Dedifferentiated amniotic fluid mesenchymal stem cell (primary cell): ENCODE measurements around the gene RABGAP1.
"Not testable (repeated sequence)": the region's sequence is repeated elsewhere in the genome, so short reads cannot be mapped to it uniquely, and the experiment has no call there.

Experiments
- DNase-seq: peaks from one replicate; pipeline ENCODE4 v3.0.0-alpha.2; 2016; ENCODE audit errors: extremely low spot score

The RABGAP1 gene

DNA sequence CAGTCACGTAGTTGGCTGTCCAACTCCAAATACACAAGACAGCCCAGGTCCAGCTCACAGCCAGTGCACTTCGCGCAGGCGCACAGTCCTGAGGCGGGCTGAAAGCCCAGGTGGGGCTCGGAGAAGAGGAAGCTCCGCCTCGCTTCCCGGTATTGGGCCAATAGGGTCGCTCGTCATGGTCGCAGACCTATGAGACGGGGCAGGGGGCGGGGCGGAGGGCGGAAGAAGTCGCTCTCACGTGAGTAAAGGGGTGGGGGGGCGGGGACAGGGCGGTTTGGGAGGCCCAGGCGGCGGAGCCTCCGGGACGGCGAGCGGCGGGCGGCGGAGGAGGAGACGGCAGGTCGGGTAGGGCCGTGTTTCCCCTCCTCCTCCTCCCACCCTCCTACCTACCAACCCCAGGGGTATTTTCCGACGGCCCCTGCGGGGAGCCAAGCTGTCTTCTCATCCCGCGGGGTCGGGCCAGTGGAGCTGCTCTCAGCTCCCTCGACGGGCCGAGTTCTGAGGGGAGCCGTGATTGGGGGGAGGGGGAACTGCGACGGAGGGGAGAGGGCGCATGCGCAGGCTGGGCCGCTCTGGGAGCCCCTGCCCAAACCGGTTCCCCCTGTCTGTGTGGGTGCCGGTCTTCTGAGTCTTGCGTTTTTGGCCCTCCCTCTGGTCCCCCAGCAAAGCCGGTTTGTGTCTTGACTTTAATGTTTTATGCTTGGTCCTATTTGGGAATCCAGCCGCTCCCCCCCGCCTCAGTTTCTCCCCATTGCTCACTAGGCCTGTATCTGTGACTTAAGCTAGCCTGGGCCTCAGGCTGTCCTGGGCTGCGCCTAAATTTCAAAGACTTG, at the start of gene RABGAP1:
TSS of gene RABGAP1 (plus strand) at position 272 of the 833 bp plus-strand sequence. CDS start 16,040 bp downstream, outside the sequence.
- peak; percentile 97 for DNase-seq

DNA sequence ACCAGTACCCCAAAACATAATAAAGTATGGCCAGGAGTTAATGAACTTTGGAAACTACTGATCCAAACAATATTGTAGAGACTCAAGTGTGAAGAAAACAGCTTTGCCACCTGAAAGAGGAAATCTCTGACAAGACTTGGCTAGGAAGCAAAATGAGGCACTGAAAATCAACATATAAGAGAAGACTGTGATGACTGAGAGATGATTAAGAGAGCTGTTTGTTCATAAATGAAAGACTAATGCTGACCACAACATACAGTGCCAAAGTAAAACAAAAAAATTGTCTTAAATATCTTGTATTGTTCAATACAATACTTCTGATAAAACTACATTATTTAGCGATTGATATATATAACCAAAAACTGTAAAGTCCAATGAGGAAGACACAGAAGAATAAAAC, 42.9 kb upstream of the RABGAP1 start:
- no peak for DNase-seq

DNA sequence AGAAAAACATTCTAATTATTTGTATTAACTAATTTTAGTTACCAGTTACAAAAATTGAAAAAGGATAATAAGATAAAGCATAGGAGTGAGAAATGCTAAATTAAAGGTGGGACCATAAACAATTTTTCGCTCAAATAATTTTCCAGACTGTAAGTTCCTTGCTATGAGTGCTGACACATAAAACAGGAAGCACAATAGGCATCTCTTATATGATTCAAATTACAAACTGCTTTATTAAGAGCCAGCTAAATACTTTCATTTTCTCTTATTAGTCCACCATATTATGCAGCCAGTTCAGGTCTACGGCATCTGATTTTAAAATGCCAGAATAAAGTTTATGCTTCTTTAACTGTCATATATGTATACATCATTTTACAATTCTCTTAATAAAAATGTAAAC, 40.0 kb upstream of the RABGAP1 start:
- DNase-seq = no peak

DNA sequence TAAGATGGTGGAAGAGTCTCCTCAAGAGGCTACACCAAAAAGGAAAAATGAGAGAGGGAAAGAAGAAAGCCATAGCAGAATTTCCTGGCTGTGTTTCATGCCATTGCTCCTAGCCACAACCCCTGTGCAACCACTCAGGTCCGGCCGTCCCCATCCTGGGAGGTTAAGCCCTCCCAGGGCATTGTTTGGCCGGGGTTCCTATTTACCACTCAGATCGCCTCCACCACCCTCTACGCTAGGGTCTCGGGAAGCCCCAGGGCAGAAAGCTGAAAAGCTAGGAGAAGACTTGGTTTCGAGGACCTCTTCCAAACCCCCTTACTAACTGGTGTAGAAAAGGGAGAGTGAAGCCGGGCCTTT, 36.4 kb upstream of the RABGAP1 start:
- DNase-seq = no peak

DNA sequence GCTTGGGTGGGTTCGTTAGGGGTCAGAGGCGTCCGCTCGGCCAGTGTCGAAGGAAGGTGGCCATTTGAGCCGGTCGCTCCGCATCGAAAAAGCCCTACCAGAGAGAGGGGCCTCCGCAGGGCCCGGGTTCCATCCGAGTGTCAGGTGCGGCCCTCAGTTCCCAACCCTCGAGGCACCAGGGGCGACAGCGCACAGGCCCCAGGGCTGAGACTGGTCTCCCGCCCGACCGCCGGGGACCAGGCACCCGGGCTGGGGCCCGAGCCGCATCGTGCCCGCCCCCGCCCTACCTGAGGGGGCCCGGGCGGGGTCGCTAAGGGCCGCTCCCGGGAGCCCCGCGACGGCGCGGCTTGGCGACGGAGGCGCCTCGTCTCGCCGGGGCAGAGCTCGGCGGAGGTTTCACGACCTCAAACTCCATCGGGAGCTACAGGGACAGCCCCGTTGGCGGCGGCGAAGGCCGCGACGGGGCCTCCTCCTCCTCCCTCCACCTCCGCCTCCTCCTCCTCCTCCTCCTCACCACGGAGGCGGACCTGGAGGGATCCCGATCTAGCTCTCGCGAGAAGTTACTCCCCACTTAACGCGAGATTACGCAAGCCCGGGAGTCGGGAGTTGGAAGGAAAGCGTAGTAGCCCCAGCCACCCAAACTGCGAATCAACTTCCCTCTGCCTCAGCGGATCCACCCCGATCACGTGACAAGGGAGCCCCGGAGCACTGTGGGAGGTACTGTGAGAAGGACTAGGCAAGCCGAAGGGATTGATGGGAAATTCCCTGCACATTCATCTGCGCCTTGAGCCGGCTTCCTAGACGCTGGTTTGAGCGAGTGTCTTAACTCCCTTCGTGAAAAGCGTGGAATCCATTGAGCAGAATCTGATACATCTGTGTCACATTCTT, 35.8 kb upstream of the RABGAP1 start, which contains the start of gene RC3H2:
TSS of gene RC3H2 (minus strand) at position 537 of the 888 bp plus-strand sequence. CDS start 7,850 bp downstream, outside the sequence.
- peak; percentile 100 for DNase-seq

DNA sequence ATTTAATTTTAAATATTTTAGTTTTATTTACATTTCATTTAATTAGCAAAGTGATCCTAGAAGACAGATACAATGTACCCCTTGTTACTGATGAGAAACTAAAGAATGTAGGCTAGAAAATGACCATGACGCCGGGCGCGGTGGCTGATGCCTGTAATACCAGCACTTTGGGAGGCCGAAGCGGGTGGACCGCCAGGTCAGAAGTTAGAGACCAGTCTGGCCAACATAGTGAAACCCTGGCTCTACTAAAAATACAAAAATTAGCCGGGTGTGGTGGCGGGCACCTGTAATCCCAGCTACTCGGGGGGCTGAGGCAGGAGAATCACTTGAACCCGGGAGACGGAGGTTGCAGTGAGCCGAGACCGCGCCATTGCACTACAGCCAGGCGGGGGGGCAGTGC, 34.7 kb upstream of the RABGAP1 start:
- not testable (repeated sequence) for DNase-seq

DNA sequence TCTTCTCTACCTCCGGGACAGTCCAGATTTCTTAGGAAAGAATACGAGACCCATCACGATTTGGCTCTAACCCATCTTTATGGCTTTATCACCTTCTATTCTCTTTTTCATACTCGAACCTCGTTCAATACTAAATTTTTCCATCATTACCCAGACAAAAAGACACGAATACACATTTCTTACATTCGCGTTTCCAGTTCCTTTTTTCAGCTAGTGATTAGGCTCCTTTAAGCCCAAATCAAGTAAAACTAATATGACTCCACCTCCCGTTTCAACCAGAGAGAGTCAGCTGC, 28.2 kb upstream of the RABGAP1 start:
- DNase-seq = no peak

DNA sequence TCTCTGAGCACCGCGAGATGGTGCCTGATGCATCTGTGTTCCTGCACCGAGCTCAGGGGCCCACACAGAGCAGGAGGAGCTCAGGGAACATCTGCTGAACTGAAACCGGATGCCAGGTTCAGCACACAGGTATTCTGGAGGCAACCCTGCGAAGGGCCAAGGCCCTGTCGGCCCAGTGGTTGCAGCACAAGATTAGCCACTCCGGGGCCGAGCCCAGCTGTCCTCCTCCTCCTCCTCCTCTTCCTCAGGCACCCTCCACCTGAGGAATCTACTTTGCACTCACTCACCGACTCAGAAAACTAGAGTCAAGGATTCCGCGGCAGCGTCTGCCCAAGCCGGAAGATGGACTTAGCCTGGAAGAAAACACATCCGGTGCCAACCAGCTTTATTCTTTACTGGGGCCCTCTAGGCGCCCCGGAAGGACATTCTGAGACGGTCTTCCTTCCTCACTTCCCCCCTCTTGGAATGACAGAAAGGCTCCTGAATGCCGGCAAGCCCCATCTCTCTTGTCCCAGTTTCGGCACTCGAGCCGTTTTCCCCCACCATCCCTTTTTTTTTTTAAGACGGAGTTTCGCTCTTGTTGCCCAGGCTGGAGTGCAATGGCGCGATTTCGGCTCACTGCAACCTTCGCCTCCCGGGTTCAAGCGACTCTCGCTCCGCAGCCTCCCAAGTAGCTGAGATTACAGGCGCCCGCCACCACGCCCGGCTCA, 27.7 kb upstream of the RABGAP1 start, which contains the start of gene ZBTB6:
TSS of gene ZBTB6 (minus strand) at position 360 of the 710 bp plus-strand sequence. CDS start 1,251 bp downstream, outside the sequence.
- peak; percentile 84 for DNase-seq

DNA sequence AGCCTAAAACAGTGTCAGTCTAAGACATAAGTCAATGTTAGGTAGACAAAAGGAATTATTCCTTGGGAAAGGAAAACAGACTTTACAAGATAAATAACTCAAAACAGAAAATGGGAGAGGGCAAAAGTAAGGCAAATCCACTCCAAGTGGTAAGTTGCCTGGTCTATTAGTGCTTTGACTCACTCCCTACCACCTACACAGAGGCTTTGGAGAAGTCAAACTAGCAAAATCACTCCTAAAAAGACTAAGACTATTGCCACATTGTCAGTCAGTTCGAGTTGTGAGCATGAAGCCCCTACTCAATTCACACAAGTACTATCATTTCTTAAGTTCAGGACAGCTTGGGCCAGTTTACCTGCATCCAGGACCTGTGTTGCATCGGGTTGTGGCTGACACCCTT, 22.5 kb upstream of the RABGAP1 start:
- no peak for DNase-seq

DNA sequence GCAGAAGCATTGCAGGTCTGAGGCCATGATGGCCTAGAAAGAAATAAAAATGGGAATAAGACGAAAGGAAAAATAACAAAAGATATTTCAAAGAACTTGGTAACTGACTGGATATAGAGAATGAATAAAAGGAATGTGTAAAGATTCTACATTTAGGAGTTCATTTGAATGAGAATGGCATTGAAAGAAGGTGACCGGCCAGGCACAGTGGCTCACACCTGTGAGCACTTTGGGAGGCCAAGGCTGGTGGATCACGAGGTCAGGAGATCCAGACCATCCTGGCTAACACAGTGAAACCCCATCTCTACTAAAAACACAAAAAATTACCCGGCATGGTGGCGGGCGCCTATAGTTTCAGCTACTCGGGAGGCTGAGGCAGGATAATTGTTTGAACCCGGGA, 18.1 kb upstream of the RABGAP1 start:
- no peak for DNase-seq

DNA sequence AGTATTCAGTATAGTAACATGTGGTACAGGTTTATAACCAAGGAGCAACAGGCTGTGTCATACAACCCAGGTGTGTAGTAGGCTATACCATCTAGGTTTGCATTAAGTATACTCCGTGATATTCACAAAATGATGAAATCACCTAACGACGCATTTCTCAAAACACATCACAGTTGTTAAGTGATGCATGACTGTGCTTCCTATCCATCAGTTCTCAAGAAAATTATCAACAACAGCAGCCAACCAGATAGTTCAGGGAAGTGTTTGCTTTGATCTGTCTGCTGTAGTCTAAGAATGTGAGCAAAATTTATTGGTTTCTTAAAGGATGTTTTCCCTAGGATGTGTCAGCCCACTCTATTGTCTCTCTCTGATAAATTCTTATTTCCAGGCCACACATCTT, 16.9 kb upstream of the RABGAP1 start:
- no peak for DNase-seq

DNA sequence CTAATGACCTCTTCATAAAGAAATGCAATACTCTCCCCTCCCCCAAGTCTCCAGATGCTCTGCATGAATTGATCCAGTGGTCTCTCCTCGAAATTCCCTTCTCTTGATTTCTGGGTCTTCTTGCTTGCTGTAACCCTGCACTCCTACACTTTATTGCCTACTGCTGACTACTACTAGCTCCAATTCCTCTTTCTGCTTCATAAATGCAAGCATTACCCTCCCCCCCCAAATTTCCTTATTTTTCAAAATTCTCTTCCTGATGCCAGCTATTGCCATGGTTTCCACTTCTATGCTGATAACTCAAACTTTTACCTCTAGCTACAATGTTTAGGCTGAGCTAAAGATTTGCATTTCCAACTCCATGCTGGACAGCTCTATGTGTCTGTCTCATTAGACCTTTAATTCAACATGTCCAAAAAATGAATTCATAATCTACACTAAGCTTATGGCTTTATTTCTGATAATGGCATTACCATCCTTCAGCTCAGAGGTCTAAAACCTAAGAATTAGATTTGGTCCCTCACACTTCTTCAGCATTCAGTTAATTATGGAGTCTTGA, 10.9 kb upstream of the RABGAP1 start:
- DNase-seq = no peak

DNA sequence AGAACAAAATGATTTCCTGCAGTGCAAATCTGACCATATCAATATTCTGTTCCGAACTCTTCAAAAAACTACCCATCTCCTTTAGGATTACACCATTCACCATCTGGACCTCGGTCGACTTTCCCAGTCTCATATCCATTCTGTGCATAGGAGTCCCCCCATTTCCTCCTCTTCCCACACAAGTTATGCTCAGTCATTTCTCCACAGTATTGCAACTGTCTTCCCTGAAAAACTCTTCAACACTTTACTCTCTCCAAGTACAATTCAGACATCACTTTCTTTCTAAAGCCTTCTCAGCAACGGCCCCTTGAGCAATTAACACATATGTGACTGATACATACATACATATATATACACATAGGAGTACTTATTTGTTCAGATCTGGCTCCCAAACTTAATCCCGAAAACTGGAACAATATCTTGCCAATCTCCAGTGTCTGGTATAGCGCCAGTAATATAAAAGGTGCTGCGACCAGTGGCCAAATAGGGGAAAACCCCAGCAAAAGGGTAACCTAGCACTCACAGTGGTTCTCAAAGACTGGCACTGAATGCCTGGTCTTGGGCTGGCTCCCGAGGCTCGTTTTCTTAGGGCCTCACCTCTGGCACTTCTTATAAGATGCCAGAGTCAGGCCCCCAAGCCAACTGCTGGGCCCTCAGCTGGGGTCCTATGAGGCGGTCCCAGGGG, 10.1 kb upstream of the RABGAP1 start:
- no peak for DNase-seq

DNA sequence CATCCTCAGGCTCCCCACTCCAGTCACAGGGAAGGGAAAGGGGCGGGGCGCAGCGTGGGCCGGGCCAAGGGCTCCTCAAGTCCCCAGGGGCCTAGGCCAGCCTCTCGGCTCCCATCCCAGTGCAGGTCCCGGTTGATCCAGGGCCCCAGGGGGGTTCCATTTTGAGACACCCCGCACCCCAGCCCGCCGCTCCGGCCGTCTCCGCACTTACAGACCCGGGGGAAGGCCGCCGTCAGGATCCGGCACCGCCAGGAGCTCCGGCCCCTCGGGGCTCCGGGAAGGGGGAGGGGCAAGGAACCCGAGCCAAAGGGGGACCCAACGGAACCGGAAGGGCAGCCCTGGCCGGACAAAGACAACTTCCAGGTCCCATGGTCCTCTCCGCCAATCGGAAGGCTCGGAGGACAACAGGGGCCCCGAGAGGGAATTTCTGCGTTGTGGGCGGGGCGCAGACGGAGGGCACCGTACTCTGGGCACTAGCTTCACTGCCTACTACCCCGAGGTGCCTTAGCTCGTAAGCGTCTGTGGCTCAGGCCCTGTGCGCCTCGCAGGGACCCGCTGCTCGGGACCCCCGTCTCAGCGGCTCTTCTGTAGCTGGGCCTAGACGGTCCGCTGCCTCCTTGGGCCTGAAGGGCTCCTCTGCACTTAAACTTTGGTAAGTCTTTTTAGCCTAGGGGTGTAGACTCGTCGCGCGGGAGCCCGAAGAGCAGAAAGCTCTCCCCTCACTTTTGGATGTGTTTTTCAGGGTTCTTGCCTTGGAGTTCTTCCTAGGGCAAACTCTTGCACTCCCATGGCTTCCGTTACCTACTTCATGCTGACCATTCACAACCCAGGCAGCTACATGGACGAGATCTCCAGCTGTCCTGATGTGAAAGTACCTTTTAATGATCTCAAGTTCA, 9.3 kb upstream of the RABGAP1 start, which contains the start of gene ZBTB26:
TSS of gene ZBTB26 (minus strand) at position 287 of the 896 bp plus-strand sequence. CDS start 11,578 bp downstream, outside the sequence.
- peak; percentile 95 for DNase-seq

DNA sequence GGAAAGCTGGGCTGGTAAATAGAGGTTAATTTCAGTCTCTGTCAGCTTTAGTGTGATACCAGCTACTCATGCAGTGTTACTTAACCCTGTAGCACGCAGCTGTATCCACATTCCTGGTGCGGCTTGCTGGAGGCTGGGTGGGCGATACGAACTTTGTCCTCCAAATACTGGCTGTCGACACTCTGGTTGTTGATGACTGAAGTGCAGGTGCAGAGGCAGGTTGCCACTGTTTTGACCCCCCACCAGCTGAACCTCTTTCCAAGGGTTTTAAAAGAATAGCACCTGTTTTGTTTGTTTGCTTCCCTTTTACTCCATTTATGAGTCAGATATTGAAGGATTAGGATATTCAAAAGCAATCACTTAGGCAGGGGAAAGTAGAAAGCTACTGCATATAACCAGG, 4.4 kb upstream of the RABGAP1 start:
- DNase-seq = no peak

DNA sequence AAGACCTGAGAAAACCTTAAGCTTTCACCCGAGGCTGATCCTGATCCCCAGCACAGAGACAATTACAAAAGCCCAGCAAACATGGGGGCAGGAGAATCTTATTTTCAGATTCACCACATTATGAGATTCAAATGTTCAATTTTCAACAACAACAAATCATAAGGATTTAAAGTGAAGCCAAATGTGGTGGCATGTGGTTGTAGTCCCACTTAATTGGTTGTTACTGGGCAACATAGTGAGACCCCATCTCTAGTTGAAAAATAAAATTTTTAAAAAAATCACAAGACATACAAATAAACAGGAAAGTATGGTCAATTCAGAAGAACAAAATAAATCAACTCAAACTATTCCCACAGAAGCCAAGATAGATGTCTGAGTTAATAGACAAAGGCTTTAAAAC, 3.9 kb upstream of the RABGAP1 start:
- no peak for DNase-seq

DNA sequence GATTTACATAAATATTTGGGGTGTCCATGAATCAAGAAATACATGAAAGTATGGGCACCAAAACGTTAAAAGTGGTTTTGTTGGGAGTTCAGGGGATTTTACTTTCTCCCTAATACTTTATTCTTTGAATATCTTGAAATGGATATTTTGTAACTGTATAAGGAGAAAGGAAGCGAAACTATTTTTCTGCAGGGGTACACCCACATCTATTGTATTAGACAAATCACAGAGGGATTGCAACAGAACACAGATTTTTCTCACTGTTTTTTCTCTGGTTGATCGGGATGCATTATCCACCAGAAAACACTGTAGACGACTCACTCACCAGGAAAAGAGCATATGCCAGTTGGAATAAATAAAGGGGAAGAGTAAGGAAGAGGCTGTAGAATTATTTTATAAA, 1.2 kb upstream of the RABGAP1 start:
- no peak for DNase-seq

DNA sequence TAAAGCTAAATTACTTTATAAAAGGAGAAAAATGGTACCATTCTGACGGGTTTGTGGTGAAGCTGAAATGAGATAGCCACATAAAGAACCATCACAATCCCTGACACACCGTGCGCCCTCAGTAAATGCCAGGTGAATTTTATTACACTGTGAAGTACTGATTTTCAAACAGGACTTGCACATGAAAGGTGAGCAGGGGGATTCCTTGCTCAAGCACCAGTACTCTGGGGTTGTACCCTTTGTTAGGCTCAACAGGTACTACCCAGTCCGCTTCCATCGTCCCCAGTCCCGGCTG, 419 bp upstream of the RABGAP1 start:
- DNase-seq = no peak

DNA sequence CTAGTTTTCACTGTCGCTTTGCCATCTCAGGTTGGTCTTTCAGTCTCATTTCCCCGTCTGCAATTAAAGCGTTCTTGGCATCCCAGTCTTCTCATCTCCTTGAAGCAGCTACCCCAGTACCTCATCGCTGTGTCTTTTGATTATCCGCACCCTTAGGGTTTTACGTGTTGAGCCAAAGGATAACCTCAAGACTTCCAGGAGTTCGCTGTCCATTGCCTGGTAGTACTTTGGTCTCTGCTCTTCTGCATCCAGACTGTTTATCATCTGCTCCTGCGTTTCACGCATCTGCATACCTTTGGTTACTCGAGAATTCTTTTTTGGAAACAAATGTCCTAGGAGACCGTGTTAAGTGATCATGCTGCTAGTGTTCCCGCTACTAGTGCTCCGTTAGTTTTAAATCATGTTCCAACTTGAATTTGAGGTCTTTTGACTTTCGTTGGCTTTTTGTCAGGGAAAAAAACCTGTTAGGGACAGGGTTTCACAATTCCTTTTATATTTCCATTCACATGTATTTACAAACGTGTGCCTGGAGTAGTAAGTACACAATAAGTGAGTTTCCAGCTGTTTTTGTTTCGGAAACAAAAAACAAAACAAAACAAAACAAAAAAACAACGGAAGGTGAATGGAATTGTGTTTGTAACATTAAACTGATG, 888 bp downstream of the RABGAP1 start:
- peak; percentile 34 for DNase-seq
